Measurements from ENCODE around the gene TSPAN18. TPM values are rescaled to one million over a fixed set of nuclear protein-coding genes. Genes with fewer than 3 reads are reported as not detected.

TSPAN18 gene
- total RNA-seq, 1 experiment from 2014 or later, result 18.3 TPM

- CTCF ChIA-PET, result no interaction called here
- no peak for ATAC-seq
- POLR2A ChIA-PET, result no interaction called here
These were observed 26.0 kb downstream of the TSPAN18 start for GRCh38 chr11:44752713-44753112.

More at GRCh38 chr11:44752713-44753112, 26.0 kb downstream of the TSPAN18 start:
- Histone ChIP-seq H3K27ac (ENCODE audit: low read depth, low read length) (no peak overlapping the region), H3K36me3 (ENCODE audit: control insufficient read depth in 1 of 2, insufficient read depth in 2 of 2, low read length in 2 of 2) (no peaks in the 10 kb centered on the region), H3K4me1 (ENCODE audit: control insufficient read depth in 1 of 2, insufficient read depth in 2 of 2, low read length in 2 of 2) (no peaks in the 10 kb centered on the region), H3K79me2 (ENCODE audit: insufficient read depth, low read length) (no peaks in the 10 kb centered on the region), H3K9ac (ENCODE audit: low read length) (no peak overlapping the region), H4K20me1 (ENCODE audit: insufficient read depth) (no peaks in the 10 kb centered on the region), H3K9me2 (ENCODE audit: insufficient read depth) (no peaks in the 10 kb centered on the region), H3K4me3 (replicated peaks in 1 of 2; ENCODE audit: low read depth in 1 of 2, low read length in 2 of 2) (no peak overlapping the region), H3K9me3 (ENCODE audit: control insufficient read depth in 1 of 2, insufficient read depth in 1 of 2, low read depth in 1 of 2, low read length in 2 of 2) (no peaks in the 10 kb centered on the region), H3K4me2 (ENCODE audit: low read length) (no peak overlapping the region), H2AFZ (ENCODE audit: low read depth, low read length, poor library complexity, severe bottlenecking) (no peak overlapping the region), H3K27me3 (ENCODE audit: insufficient read depth, low read length) (no peaks in the 10 kb centered on the region)
- intact Hi-C loops (cut with micrococcal nuclease), result no loop called here
- BruUV-seq (replicated peaks), result no TSS peak
- no peak for DNase-seq (ENCODE audit: low read depth, low spot score)
- TF ChIP-seq JUND (IDR thresholded peaks at IDR 0.05), result no peak
- TF ChIP-seq ELF1 (IDR thresholded peaks at IDR 0.05; ENCODE audit: borderline replicate concordance, low read depth), result no peak
- no peak for TF ChIP-seq RAD21 (IDR thresholded peaks at IDR 0.05; ENCODE audit: low read depth)
- TF ChIP-seq, protein P1, sequence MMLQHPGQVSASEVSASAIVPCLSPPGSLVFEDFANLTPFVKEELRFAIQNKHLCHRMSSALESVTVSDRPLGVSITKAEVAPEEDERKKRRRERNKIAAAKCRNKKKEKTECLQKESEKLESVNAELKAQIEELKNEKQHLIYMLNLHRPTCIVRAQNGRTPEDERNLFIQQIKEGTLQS (IDR thresholded peaks at IDR 0.05), result no peak
- TF ChIP-seq EZH2 (IDR thresholded peaks at IDR 0.05), result no peak
- TF ChIP-seq SIN3A (IDR thresholded peaks at IDR 0.05; ENCODE audit: low read depth), result no peak
- TF ChIP-seq CBX3 (IDR thresholded peaks at IDR 0.05; ENCODE audit: low read depth), result no peak
- TF ChIP-seq MAX (IDR thresholded peaks at IDR 0.05), result no peak
- no peak for TF ChIP-seq TCF7L2 (IDR thresholded peaks at IDR 0.05; ENCODE audit: borderline replicate concordance, extremely low read depth, insufficient read depth, insufficient read length)
- no peak for TF ChIP-seq EZH2phosphoT487 (IDR thresholded peaks at IDR 0.05; ENCODE audit: borderline replicate concordance)
- no peak for TF ChIP-seq CTCF (IDR thresholded peaks at IDR 0.05 in 2 of 3, conservative IDR thresholded peaks at IDR 0.05 in 1 of 3; ENCODE audit: borderline replicate concordance in 1 of 3, insufficient read depth in 1 of 3, low read depth in 2 of 3, low read length in 2 of 3)
- no peak for TF ChIP-seq SP1 (IDR thresholded peaks at IDR 0.05; ENCODE audit: low read depth)
- TF ChIP-seq, protein P2, sequence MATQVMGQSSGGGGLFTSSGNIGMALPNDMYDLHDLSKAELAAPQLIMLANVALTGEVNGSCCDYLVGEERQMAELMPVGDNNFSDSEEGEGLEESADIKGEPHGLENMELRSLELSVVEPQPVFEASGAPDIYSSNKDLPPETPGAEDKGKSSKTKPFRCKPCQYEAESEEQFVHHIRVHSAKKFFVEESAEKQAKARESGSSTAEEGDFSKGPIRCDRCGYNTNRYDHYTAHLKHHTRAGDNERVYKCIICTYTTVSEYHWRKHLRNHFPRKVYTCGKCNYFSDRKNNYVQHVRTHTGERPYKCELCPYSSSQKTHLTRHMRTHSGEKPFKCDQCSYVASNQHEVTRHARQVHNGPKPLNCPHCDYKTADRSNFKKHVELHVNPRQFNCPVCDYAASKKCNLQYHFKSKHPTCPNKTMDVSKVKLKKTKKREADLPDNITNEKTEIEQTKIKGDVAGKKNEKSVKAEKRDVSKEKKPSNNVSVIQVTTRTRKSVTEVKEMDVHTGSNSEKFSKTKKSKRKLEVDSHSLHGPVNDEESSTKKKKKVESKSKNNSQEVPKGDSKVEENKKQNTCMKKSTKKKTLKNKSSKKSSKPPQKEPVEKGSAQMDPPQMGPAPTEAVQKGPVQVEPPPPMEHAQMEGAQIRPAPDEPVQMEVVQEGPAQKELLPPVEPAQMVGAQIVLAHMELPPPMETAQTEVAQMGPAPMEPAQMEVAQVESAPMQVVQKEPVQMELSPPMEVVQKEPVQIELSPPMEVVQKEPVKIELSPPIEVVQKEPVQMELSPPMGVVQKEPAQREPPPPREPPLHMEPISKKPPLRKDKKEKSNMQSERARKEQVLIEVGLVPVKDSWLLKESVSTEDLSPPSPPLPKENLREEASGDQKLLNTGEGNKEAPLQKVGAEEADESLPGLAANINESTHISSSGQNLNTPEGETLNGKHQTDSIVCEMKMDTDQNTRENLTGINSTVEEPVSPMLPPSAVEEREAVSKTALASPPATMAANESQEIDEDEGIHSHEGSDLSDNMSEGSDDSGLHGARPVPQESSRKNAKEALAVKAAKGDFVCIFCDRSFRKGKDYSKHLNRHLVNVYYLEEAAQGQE (IDR thresholded peaks at IDR 0.05; ENCODE audit: low read depth), result no peak
- no peak for TF ChIP-seq POLR2A (IDR thresholded peaks at IDR 0.05; ENCODE audit: borderline replicate concordance, extremely low read depth, insufficient read depth, insufficient read length)
- TF ChIP-seq YY1 (IDR thresholded peaks at IDR 0.05; ENCODE audit: extremely low read depth, insufficient replicate concordance, low read depth, low read length), result no peak
- no peak for TF ChIP-seq CEBPB (IDR thresholded peaks at IDR 0.05; ENCODE audit: low read depth)
- RAD21 ChIA-PET (ENCODE audit: low non-redundant PET in 1 of 2, low total read pairs in 2 of 2, uncharacterized antibody in 2 of 2, unreplicated experiment in 2 of 2), result no interaction called here

Measured in HCT116 (cell line).